B cell (primary cell): ENCODE results near the gene CDRT4.

ENCODE experiments used
- CTCF ChIP-seq: fragments of 200-600 bp; IDR thresholded peaks from one replicate; pipeline ENCODE4 v1.8.0; 2022; ENCODE audit warnings: antibody characterized with exemption, mild to moderate bottlenecking
- EZH2 ChIP-seq: IDR thresholded peaks from 2 replicates; pipeline ENCODE4 v1.6.1; 2012; ENCODE audit warnings: borderline replicate concordance, low read depth, mild to moderate bottlenecking, moderate library complexity, low read length; ENCODE audit not compliant: insufficient read depth, poor library complexity, severe bottlenecking

DNA sequence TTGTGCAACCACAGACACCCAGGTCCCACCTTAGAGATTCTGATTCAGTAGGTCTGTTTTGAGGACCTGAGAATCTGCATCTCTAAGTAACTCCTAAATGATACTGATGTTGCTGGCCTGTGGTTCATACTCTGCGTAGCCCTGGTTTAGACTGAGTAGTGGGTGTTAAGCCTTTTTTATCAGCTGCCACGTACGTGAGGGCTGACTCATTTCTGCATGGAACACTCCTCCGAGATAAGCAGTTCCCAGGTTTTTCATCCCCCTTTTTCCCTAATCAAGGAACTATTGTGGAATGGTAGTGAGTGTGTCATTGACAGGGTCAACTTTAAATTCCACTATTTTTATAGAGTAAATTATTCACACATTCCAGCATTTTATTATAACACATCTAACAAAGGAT is 26.1 kb downstream of the CDRT4 start:
- TF ChIP-seq CTCF: no peak
- no peak for TF ChIP-seq EZH2
